ENCODE data around the gene PCARE.

The PCARE gene

DNA sequence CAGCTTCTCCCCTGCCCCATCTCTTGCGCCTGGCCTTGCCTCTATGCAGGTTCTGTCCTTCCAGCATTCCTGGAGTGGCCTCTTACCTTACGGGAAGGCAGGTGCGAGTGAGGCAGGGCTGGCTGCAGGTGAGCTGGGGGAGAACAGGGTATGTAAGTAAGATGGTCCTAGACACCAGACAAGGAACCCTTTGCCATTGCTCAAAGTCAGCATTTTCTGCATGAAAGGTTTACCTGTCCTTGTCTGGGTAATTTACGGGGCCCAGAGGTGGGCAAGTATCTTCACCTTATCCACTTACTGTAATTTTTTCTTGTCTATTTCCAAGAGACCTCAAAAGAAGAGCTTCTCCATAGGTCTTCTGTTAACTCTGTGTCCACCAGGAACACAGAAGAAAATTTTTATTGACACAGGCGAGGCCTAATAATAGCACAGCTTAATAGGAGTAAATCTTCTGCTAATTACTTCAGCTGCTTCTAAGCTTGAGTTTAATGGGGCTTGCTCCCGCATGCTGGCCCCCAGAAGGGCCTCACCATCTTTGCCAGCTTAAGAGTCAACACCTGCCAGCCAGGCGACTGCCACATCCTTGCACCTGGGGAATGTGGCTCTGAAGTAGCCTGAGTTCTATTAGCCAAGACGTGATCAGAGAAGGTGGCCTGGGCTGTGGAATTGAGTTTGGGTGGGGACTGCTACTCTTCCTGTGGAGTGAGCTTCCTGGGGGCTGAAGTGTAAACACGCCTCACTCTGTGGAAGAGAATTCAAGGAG lies 27.1 kb downstream of the PCARE start:
- Histone ChIP-seq H3K27me3 (ENCODE audit: insufficient read depth, low read depth, severe bottlenecking) (no peaks in the 10 kb centered on the region), H3K27ac (peak overlapping the region; percentile 65), H3K9me3 (ENCODE audit: severe bottlenecking) (no peaks in the 10 kb centered on the region), H3K4me3 (ENCODE audit: low read depth, low read length) (no peak overlapping the region), H3K36me3 (no peaks in the 10 kb centered on the region)
- DNase-seq, result peak; percentile 78
- TF ChIP-seq, protein P1, sequence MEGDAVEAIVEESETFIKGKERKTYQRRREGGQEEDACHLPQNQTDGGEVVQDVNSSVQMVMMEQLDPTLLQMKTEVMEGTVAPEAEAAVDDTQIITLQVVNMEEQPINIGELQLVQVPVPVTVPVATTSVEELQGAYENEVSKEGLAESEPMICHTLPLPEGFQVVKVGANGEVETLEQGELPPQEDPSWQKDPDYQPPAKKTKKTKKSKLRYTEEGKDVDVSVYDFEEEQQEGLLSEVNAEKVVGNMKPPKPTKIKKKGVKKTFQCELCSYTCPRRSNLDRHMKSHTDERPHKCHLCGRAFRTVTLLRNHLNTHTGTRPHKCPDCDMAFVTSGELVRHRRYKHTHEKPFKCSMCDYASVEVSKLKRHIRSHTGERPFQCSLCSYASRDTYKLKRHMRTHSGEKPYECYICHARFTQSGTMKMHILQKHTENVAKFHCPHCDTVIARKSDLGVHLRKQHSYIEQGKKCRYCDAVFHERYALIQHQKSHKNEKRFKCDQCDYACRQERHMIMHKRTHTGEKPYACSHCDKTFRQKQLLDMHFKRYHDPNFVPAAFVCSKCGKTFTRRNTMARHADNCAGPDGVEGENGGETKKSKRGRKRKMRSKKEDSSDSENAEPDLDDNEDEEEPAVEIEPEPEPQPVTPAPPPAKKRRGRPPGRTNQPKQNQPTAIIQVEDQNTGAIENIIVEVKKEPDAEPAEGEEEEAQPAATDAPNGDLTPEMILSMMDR (IDR thresholded peaks at IDR 0.05; ENCODE audit: low read depth, low read length), result no peak

GRCh38 chr2:29046321-29046720 lies 28.0 kb downstream of the PCARE start:
- peak; percentile 84 for DNase-seq
- TF ChIP-seq, protein P1 (IDR thresholded peaks at IDR 0.05; ENCODE audit: low read depth, low read length), result no peak

DNA sequence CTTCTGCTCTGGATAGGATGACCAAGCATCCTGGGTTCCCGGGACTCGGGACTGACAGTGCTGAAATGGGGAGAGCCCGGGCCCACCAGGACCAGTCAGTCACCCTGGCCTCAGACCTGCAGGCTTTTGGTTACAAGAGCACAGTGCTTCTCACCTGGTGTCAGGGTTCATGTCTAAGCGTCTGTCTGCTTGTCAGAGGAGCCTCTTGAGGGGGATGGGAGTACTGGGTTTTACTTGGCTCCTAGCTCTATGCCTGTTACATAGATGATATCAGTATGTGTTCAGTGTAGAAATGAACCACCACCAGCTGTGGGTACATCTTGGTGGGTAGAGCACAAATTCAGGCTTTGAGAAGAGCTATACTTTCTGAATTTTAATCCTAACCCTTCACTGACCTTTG lies 29.9 kb downstream of the PCARE start:
- H3K36me3 ChIP-seq, result no peaks in the 10 kb centered on the region
- no peak overlapping the region for H3K4me3 ChIP-seq (ENCODE audit: low read depth, low read length)
- no peak for DNase-seq
- no peaks in the 10 kb centered on the region for H3K27me3 ChIP-seq (ENCODE audit: insufficient read depth, low read depth, severe bottlenecking)
- TF ChIP-seq, protein P1 (IDR thresholded peaks at IDR 0.05; ENCODE audit: low read depth, low read length), result no peak
- no peaks in the 10 kb centered on the region for H3K9me3 ChIP-seq (ENCODE audit: severe bottlenecking)
- peak overlapping the region; percentile 14; the same call in 1 of the 2 replicates for H3K27ac ChIP-seq

More at GRCh38 chr2:29046321-29046720, 28.0 kb downstream of the PCARE start:
- Histone ChIP-seq H3K9me3 (ENCODE audit: severe bottlenecking) (no peaks in the 10 kb centered on the region), H3K36me3 (no peaks in the 10 kb centered on the region), H3K27me3 (ENCODE audit: insufficient read depth, low read depth, severe bottlenecking) (no peaks in the 10 kb centered on the region), H3K4me3 (ENCODE audit: low read depth, low read length) (no peak overlapping the region), H3K27ac (peak overlapping the region; percentile 65)

DNA sequence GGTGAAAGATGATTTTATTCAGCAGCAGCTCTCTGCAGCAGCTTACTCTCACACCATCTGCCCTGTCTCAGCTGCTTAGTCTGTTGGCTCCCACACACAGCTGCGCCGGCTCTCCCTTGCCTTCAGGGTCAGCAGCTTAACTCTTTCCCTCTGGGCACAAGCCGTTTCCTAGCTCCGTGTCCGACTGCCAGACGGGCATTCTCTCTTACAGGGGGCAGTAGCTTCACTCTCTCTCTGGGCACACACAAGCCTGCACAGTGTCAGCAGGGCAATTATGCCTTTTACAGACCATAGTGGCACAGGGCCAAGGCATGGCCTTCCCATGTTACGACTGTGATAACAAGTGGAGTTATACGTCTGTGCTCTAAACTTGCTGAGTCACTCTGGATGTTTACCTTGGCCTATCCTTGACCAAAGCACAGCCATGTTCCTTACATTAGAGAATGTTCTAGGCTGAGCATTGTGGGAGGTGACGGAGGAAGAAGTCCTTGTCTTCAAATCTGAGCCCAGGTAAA lies 31.7 kb downstream of the PCARE start:
- Histone ChIP-seq H3K4me3 (ENCODE audit: low read depth, low read length) (no peak overlapping the region), H3K27me3 (ENCODE audit: insufficient read depth, low read depth, severe bottlenecking) (no peaks in the 10 kb centered on the region), H3K9me3 (ENCODE audit: severe bottlenecking) (no peaks in the 10 kb centered on the region), H3K27ac (peak overlapping the region; percentile 76), H3K36me3 (no peaks in the 10 kb centered on the region)
- peak; percentile 96 for DNase-seq
- TF ChIP-seq, protein P1 (IDR thresholded peaks at IDR 0.05; ENCODE audit: low read depth, low read length), result no peak

DNA sequence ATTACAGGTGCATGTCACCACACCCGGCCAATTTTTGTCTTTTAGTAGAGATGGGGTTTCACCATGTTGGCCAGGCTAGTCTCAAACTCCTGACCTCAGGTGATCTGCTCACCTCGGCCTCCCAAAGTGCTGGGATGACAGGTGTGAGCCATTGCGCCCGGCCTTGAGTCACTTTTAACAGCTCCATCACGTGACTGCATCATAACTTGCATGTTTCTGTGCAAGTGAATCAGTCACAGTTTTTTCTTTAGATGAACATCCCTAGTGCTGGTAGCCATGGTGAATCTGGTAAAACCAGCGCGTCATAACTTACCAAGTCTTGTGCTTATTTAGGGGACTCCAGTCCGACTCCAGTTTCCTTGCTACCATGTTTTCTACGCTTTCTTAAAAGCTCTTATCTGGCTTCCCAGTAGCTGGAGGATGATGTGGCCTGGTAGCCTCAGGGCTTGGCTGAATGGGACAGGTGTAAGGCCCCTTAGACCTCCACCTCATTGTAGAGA lies 33.1 kb downstream of the PCARE start:
- no peaks in the 10 kb centered on the region for H3K9me3 ChIP-seq (ENCODE audit: severe bottlenecking)
- peak overlapping the region; percentile 76; the same call in 1 of the 2 replicates for H3K27ac ChIP-seq
- no peak overlapping the region for H3K4me3 ChIP-seq (ENCODE audit: low read depth, low read length)
- no peak for DNase-seq
- TF ChIP-seq, protein P1 (IDR thresholded peaks at IDR 0.05; ENCODE audit: low read depth, low read length), result no peak
- no peaks in the 10 kb centered on the region for H3K36me3 ChIP-seq
- H3K27me3 ChIP-seq (ENCODE audit: insufficient read depth, low read depth, severe bottlenecking), result no peaks in the 10 kb centered on the region

All from WERI-Rb-1 (cell line).